HG03159 (cell line): Measurements from ENCODE around the gene PDLIM7.

ENCODE experiments used
- ATAC-seq: cut with Tn5 transposase; IDR thresholded peaks from one replicate; pipeline ENCODE4 v1.9.1; 2021; ENCODE audit warnings: mild to moderate bottlenecking, moderate library complexity; ENCODE audit not compliant: unreplicated experiment

Gene PDLIM7

DNA sequence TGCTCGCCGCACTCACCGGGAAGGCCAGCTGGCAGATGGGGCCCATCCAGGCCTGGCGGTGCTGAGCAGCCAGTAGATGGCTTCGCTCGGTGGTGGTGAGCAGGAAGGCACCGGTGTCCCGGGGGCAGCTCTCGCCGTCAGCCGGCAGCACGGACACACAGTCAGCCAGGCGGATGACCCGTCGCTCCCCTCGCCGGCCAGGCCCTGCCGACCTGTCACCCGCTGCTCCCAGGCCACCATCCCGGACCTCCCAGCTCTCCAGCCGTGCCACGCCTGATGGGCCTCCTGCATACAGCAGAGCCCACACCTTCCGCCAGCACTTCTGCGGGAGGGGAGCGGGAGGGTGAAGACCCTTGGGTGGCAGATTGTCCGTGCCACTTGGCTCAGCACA lies 10.8 kb upstream of the PDLIM7 start:
- no peak for ATAC-seq

DNA sequence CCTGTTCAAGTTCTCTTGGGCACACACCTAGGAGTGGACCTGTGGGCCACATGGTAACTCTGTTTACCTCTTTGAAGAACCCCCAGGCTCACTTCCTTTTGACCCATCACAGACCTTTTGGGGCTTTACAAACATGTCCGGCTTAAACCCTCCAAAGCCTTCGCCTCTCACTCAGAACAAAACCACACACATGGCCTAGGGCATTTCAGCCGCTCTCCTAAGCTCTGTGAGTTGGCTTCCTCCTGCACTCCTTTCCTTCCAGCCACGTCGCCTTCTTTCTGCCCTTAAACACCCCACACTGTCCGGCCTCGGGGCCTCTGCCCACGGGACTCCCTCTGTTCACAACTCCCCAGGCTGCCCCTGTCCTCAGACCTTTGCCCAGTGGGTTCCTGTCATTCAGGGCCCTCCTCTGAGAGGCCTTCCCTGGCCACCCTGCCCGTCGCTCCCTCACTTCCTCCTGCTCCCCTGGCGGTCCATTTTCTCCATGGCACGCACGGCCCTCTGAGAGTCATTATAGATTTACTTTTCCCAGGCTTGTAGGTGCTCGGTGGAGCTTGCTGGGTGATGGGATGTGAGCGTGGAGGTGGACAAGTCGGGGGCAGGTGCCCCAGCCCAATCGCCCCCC lies 10.3 kb upstream of the PDLIM7 start:
- ATAC-seq = no peak

DNA sequence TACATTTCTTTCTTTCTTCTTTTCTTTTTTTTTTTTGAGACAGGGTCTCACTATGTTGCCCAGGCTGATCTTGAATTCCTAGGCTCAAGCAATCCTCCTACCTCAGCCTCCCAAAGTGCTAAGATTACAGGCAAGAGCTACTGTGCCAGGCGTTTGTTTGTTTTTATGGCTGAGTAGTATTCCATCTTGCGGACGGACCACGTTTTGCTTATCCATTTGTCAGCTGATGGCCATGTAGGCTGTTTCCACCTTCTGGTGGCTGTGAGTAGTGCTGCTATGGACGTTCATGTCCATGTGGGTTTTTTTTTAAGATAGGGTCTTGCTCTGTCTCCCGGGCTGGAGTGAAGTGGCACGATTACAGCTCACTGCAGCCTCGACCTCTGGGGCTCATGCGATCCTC lies 9.8 kb upstream of the PDLIM7 start:
- no peak for ATAC-seq

DNA sequence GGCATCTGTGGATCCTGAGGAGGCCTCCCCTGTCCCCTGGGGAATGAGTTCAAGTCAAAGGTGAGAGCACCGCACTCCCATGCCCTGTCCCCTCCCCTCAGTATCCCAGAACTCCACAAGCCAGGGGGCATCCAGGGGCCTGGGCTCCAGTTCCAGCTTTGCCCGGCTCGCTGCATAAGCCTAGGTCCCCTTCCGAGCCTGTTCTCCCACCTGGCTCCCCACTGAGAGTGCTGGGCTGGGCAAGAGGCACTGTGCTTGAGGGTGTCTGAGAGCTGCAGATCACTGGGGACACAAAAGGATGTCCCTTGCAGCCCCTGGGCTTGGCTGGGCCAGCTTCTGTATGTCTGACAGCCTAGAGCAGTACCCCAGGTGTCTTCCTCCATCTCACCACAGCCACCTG lies 7.7 kb upstream of the PDLIM7 start:
- ATAC-seq = no peak

DNA sequence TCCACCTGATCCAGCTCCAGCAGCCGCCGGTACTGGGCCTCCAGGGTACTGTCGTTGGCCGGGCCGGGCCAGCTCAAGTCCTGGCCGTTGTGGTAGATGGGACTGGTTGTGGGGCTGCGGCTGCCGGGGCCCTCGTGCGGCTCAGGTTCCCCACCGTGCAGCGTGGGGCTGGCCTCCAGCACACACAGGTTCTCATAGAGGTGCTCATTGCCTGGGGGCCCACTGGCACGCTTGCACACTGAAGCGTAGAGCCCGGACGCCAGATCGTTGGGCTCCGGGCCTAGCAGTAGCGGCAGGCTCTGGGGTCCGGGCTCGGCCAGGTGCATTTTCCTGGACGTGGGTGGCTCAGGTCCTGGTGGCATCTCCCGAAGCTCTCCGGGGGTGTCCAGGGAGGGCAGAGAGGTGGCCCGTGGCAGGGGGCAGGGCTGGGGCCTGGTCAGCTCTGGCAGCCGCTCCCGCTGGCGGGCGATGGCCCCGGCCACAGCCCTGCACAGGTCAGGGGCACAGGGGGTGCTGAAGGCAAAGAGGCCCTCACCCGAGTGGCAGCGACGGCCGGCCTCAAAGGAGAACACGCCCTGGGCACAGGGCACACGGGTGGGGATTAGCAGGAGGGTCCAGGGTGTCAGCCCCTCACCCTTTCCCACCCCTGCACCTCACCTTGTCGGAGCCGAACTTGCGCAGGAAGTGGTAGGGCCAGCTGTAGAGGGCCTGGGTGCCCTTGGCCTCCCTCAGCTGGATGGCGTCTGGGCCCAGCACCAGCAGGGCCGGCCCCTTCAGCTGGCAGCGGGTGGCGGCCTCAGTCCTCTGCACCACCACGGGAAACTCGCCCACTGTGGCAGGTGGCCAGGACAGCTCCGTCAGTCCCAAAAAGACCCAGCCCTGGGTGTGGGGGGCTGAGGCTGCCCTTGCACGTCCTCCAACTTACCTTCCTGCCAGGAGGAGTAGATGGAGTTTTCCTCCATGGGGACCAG lies 7.0 kb upstream of the PDLIM7 start:
- ATAC-seq = no peak

DNA sequence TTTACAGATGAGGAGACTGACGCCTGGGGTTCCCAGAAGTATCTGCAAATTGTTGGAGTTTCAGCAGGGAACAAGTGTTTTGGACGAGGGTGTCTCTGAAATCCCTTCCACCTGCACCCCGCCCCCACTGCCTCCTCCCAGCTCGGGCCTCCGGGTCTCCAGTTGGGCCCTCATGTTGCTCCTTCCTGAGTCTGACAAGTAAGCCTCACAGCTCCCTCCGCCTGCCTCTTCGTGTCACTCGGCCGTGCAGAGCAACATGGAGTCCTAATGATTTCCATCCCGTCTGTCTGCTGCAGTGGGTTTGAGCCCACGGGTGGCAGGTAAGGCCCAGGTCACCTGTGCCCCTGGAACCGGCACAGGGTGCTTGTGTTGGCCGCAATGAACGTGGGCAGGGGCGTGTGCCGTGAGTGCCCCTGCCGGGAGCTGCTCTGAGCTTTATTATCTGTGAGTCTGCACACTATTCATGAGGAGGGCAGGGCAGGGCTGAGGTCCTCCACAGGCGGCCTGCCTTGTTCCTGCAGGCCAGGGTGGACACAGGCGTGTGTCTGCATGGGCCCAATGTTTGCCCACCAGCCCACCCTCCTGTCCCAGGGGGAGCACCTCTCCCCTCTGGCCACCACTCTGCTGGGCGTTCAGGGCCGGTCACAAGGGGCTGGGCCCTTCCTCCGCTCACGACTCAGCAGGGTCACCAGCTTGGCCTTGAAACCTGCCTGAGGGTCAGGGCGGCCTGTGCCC lies 6.1 kb upstream of the PDLIM7 start:
- no peak for ATAC-seq

DNA sequence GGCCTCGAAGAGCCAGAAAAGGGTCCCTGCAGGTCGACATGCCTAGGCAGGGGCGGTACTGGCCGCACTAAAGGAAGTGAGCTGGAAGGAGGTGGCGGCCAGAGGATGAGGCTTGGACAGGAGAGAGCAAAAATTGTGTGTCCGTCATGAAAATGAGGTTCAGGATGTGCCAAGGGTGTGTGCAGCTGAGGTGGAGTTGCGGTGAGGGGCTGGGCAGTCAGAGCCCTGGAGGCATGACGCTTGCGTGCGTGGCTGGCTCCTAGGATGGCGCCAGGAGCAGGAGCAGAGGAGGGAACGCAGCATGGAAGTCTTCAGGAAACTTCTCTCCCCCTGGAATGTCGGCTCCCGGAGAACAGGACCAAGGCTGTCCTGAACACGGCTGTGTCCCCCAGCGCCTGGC lies 5.5 kb upstream of the PDLIM7 start:
- no peak for ATAC-seq

DNA sequence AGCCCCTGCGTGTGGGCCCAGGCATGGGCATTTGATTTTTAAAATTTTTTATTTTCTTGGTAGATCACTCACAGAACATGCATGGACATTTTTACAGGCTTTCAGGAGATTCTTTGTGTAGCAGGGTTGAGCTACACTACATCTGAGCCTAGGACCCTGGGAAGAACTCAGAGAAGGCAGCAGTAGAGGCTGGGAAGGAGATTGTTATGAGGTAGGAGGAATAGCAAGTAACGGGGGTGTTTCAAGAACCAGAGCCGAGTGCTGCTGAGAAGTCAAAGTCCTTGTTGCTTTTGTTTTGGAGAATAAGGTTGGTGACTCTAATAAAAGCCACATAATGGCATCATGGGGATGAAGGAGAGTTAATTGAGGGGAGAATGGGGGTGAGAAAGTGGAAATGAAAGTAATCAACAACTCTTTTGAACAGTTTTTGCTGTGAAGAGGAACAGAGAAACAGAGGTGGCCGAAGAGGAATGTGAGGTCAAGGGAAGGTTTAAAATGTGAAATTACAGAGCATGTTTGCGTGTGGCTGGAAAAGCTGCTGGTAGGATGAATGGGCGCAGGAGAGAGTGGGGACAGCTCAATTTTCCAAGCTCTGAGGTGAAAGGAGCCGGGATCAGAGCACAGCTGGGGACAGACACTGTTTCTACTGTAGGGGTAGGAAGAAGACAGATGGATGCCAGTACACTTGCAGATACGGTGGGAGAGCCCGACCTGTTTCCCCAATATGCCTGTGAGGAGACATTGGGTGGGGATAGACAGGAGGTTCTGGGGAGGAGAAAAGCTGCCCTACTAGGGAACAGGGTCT lies 4.7 kb upstream of the PDLIM7 start:
- no peak for ATAC-seq

DNA sequence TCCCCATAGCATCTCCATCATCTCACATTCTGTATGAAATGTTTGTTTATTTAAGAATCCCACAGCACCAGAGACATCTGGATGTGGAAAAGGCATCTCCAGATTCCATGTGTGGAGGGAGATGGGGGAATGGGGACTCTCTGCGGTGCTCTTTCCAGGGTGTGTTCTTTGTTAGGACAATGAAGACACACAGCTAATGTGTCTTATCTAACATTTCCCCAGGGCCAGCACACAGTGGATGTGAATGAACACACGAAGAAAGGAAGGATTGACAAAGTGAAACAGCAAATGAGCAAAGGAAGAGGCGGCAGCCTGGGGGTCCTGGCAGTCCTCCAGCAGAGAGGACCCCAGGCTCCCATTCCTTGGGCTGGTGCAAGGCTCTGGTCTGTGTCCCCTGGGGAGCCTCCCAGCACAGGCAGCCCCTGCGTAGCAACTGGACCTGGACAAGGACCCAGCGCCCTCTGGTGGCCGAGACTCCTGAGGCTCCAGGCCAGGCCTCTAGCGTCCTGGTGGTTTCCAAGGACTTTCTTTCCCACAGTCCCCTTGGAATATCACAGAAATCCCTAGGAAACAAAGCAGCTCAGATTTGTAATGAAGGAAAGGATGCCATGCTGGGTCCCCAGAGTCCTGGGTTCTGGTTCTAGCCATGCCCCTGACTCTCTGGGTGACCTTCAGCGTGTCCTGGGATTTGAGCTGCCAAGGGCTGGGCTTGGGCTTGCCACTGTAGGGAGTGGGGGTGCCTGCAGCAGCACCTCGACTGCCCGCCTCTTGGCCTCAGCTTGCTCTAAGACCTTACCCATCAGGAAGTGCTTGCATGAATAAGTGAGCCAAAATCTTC lies 3.5 kb upstream of the PDLIM7 start:
- ATAC-seq = no peak

DNA sequence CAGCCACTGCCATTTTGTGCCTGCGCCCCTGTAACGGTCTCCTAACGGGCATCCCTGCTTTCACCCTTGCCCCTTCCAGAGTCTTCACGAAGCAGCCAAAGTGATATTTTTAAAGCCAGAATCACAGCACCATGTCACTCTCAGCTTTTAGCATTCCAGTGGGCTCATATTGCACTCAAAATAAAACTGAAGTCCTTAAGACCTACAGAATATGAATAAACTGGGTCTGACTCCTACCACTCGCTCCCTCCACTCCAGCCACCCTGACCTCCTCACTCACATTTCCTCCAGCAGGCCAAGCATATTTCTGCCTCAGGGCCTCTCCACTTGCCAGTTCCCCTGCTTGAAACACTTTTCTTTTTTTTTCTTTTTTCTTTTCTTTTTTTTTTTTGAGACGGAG lies 2.4 kb upstream of the PDLIM7 start:
- ATAC-seq = no peak

DNA sequence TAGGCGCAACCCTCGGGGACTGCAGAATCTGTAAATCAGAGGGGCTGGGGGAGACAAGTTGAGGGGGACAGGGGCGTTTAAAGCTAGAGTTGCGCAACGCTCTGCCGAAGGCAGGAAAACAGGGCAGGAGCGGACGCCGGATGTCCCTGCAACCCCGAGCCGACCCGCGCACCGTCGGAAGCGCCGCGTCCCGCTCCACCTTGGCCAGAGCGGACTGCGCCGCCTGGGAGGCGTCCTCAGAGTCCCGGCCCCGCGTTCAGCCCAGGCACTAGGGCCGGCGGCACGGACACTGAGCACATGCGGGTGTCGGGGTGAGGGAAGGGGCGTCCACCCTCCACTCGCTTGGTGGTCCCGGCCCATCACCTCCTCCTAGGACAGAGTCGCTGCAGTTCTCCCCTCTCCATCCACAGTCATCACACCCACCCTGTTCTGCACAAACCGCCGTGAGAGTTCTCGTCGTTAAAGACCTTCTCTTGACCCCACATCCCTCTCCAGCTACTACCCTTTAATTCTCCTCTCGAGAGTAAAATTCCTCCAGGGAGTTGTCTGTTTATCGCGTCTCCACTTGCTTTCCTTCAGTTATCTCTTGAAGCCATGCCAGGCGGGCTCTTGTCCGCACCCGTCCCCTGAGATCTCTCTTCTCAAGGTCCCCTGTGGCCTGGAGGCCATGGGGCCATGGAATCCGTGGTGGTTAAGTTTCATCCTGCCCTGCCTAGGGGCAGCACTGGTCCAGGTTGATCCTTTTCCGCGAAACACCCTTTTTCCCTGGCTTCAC lies 796 bp upstream of the PDLIM7 start:
- no peak for ATAC-seq

DNA sequence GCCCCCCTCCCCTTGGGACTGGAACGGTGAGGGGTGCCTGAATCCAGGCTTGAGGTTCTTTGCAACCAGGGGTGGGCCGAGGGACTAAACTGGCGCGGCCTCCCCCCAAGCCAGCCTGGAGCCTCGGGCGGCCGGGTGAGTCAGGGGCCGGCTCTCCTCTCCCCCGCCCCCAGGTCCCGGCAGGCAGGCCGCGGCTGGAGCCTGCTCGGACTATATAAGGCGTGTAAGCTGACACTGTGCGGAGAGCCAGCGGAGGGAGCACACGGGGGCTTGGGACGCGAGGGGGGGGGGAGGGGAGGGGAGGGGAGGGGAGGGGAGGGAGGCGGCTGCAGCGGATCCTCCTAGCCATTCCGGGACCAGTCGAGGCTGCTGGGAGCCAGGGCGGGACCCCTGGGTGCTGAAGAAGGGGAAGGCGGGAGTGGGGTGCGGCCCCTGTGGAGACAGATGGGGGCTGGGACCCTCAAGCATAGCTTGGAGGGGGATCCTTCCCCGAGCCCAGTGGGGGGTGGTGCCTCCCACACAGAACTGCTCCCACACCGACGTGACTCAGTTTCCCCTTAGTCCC lies 595 bp downstream of the PDLIM7 start:
- no peak for ATAC-seq

DNA sequence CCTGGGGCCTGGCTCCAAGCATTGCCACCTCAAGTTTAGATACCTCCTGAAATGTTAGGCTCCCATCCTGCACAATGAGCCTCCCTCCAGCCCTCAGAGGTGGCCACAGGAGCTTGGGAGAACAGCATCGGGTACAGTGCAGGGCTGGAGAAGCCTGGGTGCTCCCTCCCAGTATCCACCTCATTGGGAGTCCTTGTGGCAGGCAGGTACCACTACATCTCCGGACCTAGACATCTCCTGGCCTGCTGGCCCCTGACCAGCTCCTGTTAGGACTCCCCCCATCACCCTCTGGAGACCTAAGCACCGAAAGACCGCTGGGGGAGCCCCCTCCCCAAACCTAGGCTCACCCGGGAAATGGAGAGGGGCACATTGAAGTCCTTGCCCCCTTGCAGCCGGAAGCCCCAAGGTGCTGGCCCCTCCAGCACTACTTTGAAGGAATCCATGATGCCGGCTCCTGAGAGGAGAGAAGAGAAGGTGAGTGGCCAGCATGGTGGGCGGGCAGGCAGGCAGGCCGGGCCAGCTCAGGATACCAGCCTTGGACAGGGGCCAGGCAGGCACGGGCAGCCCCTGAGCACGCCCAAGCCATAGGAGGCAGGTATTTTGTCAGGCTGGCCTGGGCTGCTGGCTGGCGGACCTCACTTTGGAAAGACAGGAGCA lies 1.2 kb downstream of the PDLIM7 start:
- ATAC-seq = no peak

DNA sequence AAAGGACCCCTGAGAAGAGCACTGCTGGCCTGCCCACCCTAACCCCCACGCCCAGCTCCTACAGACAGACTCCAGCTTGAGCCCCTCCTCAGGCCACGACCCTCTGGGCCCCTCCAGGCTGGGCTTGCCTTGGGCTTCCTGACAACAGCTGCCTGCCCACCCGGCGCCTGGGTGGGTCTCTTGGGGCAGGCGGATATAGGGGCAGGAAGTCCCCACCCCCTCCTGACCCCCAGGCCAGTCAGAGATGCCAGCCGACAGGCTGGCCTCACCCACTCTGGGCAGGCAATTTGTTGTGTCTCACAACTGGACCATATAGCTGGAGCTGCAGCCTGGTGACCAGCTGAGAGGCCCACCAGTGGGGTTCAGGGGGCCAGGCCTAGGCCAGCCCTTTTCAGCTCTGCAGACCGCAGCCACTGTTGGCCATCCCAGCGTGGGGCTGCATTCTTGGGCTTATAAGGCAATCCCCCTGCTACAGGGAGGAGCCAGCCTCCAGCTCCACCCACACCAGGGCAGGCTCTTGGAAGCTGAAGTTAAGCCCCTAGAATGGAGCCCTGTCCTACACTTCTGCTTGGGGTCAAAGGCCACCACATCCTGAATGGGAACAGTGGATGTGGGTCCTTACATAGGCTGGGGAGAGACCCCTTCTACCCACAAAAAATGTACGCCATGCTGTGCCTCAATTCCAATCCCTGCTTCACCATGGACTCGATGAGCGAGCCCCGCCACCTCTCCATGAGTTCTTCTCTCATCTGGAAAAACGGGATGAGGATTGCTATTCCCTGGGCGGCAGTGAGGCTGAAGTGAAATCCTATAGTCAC lies 2.0 kb downstream of the PDLIM7 start:
- ATAC-seq = no peak

DNA sequence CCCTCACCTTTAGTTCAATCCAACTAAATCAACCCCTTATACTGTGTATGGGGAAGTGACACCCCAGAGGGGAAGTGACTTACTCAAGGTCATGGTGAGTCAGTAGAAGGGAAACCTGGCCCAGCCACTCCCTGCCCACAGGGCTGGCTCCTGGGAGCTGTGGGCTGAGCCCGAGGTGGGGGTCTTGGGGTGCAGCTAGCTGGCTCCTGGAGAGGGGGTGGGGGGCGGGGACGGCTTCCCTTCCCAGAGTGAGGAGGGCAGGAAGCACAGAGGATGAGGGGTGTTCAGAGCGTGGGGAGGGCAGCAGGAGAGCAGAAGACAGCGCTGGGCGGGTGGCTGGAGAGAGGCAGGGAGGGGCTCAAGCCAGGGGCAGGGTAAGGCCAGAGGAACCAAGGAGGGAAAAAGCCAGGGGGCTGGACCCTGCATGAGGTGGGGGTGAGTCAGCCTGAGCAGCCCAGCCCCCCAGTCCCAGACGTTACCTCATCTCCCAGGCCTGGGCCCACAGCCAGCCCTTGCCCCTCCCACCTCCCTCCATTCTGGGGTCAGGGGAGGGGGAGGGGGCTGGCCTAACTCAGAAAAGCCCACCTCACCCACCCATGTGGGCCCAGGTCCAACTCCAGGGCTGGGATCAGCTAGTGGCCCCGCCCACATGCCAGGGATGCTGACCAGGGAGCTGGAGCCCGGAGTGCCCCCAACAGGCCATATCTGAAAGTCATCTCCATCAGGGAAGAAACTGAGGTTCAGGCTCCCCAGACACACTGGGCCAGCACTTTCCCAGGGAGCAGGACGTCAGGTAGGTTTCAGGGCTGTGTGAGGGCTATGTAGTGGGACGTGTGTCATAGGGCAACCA lies 2.8 kb downstream of the PDLIM7 start:
- no peak for ATAC-seq

DNA sequence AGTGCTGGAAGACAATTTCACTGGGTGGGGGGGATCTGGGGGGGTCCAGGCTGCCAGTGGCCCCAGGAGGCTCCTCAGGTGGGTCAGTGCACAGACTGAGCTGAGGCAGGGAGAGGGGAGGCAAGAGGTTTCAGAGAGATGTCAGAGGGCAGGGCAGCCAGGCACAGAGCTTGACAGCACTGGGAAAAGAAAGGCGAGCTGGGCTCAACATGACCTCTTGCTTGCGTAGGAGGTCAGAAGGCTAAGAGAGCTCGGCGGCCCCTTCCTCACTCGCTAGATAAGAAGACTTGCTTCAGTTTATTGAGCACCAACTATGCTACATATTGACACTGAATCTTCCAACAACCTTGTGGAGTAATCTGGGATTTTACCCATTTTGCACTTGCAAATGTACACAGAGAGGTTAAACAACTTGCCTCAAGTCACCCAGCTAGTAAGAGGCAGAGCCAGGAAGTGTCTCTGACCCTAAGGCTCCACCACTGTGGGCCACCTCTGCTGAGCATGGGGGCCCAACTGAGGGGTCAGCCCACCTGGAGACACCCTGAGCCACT lies 3.5 kb downstream of the PDLIM7 start:
- no peak for ATAC-seq
